GM23338 (cell line): Measurements from ENCODE around the gene OOSP2. TPM values are rescaled to one million over a fixed set of nuclear protein-coding genes. Genes with fewer than 3 reads are reported as not detected.

Experiments used
- ATAC-seq: fragments of 200-7000 bp; cut with Tn5 transposase; 3 replicates; pipeline ENCODE4 v1.9.1; 2020
- DNase-seq: peaks from one replicate; pipeline ENCODE4 v3.0.0-alpha.2; 2015; ENCODE audit warnings: low spot score
- H2AFZ ChIP-seq: fragments of 200-600 bp; sonication (generic); 2 replicates; pipeline ENCODE4 v1.8.0; 2016; ENCODE audit warnings: antibody characterized with exemption, mild to moderate bottlenecking, moderate library complexity
- H3F3A ChIP-seq: fragments of 200-600 bp; sonication (generic); replicated peaks from 2 replicates; pipeline ENCODE4 v1.8.0; 2017; ENCODE audit warnings: antibody characterized with exemption, mixed run types, low read depth
- H3K27ac ChIP-seq: fragments of 200-600 bp; sonication (generic); 2 replicates; pipeline ENCODE4 v1.6.1; 2016; ENCODE audit warnings: low read depth
- H3K27me3 ChIP-seq: fragments of 200-600 bp; sonication (generic); 2 replicates; pipeline ENCODE4 v1.8.0; 2016; ENCODE audit warnings: mild to moderate bottlenecking, mixed run types, moderate library complexity; ENCODE audit not compliant: insufficient read depth
- H3K36me3 ChIP-seq: fragments of 200-600 bp; sonication (generic); 2 replicates; pipeline ENCODE4 v1.8.0; 2016; ENCODE audit warnings: mild to moderate bottlenecking; ENCODE audit not compliant: insufficient read depth
- H3K4me1 ChIP-seq: fragments of 200-600 bp; sonication (generic); 2 replicates; pipeline ENCODE4 v1.8.0; 2016; ENCODE audit warnings: mild to moderate bottlenecking, moderate library complexity; ENCODE audit not compliant: insufficient read depth
- H3K4me2 ChIP-seq: fragments of 200-600 bp; sonication (generic); 2 replicates; pipeline ENCODE4 v1.7.1; 2017; ENCODE audit warnings: mixed run types
- H3K4me3 ChIP-seq: fragments of 200-600 bp; sonication (generic); 2 replicates; pipeline ENCODE4 v1.6.1; 2016; ENCODE audit warnings: mixed run types
- H3K79me2 ChIP-seq: fragments of 200-600 bp; sonication (generic); replicated peaks from 2 replicates; pipeline ENCODE4 v1.8.0; 2017; ENCODE audit warnings: mild to moderate bottlenecking; ENCODE audit not compliant: insufficient read depth
- H3K9me2 ChIP-seq: fragments of 200-600 bp; sonication (generic); 2 replicates; pipeline ENCODE4 v1.8.0; 2017; ENCODE audit not compliant: insufficient read depth
- H4K20me1 ChIP-seq: fragments of 200-600 bp; sonication (generic); replicated peaks from 2 replicates; pipeline ENCODE4 v1.8.0; 2017; ENCODE audit warnings: mild to moderate bottlenecking; ENCODE audit not compliant: insufficient read depth
- H3K27ac Mint-ChIP-seq: 2 replicates; pipeline ENCODE4 v1.8.0; 2020; ENCODE audit warnings: inconsistent platforms, mild to moderate bottlenecking, moderate library complexity, mixed read lengths
- H3K27me3 Mint-ChIP-seq: 3 replicates; pipeline ENCODE4 v1.8.0; 2022; ENCODE audit warnings: low read depth, mild to moderate bottlenecking, moderate library complexity, mixed read lengths, inconsistent platforms; ENCODE audit not compliant: insufficient read depth, poor library complexity
- H3K36me3 Mint-ChIP-seq: 3 replicates; pipeline ENCODE4 v1.8.0; 2021; ENCODE audit warnings: low read depth, mild to moderate bottlenecking, inconsistent platforms, moderate library complexity, mixed read lengths
- H3K4me1 Mint-ChIP-seq: 3 replicates; pipeline ENCODE4 v1.8.0; 2020; ENCODE audit warnings: mild to moderate bottlenecking, inconsistent platforms, mixed read lengths
- H3K4me3 Mint-ChIP-seq: 3 replicates; pipeline ENCODE4 v1.8.0; 2021; ENCODE audit warnings: moderate library complexity, mild to moderate bottlenecking, inconsistent platforms, mixed read lengths
- H3K9me3 Mint-ChIP-seq: 3 replicates; pipeline ENCODE4 v1.8.0; 2020; ENCODE audit warnings: moderate library complexity, mild to moderate bottlenecking, inconsistent platforms, mixed read lengths
- CREB1 ChIP-seq: fragments of 250-450 bp; sonication (Bioruptor Pico); IDR thresholded peaks from 2 replicates; pipeline ENCODE4 v1.5.0; 2020; ENCODE audit warnings: low read depth, mild to moderate bottlenecking, moderate library complexity
- POLR2AphosphoS5 ChIP-seq: IDR thresholded peaks from 2 replicates; pipeline ENCODE4 v1.6.1; 2016; ENCODE audit warnings: antibody characterized with exemption, low read depth
- STAT1 ChIP-seq: IDR thresholded peaks from one replicate; pipeline ENCODE4 v1.6.1; 2016; ENCODE audit warnings: antibody characterized with exemption; ENCODE audit not compliant: unreplicated experiment
- ZNF114 ChIP-seq: fragments of 250-450 bp; sonication (Bioruptor Pico); IDR thresholded peaks from 2 replicates; pipeline ENCODE4 v1.5.0; 2020; ENCODE audit warnings: mild to moderate bottlenecking, moderate library complexity
- ZNF331 ChIP-seq: fragments of 250-450 bp; sonication (Bioruptor Pico); IDR thresholded peaks from 2 replicates; pipeline ENCODE4 v1.5.0; 2020; ENCODE audit warnings: low read depth, mild to moderate bottlenecking, moderate library complexity
- polyA plus RNA-seq: library from polyadenylated mRNA; unstranded; fragments of >200 nt; fragmentation: Nextera tagmentation; extraction: Ambion mirVana; gene quantifications from 2 replicates; pipeline ENCODE4 v1.2.1, GENCODE V29; 2016
- total RNA-seq: library from RNA; depleted of rRNA; stranded (reverse); fragments of >200 nt; shearing (Covaris generic); gene quantifications from 2 replicates; pipeline ENCODE4 v1.2.3, GENCODE V29; 2014
- TF ChIP-seq, protein P1 (sequence below): IDR thresholded peaks from 2 replicates; pipeline ENCODE4 v1.6.1; 2016; ENCODE audit warnings: antibody characterized with exemption
- TF ChIP-seq, protein P2 (sequence below), 2 experiments: fragments of 200-600 bp in 1 of 2; sonication (generic) in 1 of 2; conservative IDR thresholded peaks; 2 replicates each; pipeline versions ENCODE4 v1.5.1 to v1.6.1; 2016 to 2017; ENCODE audit warnings: antibody characterized with exemption in 2 of 2, low read depth in 2 of 2, mild to moderate bottlenecking in 2 of 2, moderate library complexity in 1 of 2
- TF ChIP-seq, protein P3 (sequence below): IDR thresholded peaks from one replicate; pipeline ENCODE4 v1.6.1; 2018; ENCODE audit warnings: antibody characterized with exemption; ENCODE audit not compliant: unreplicated experiment

Gene OOSP2
- total and polyA plus RNA-seq, 2 experiments from 2014 or later, result not detected

DNA sequence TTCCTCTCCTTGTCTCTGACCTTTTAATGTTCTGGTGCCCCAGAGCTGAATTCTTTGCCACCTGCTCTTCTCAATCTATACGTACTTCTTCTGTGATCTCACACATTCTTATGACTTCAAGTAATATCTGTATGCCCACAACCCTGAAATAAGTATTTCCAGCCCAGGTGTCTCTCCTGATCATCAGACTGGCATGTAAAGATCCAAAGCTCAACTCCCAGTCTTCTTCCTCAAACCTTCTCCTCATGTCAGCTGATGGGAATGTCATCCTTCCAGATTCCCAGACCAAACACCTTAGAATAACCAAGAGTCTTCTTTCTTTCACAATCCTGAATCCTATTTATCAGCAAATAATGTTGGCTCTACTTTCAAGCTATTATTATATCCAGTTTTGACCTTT lies 25.6 kb downstream of the OOSP2 start:
- H4K20me1 ChIP-seq, result no peaks in the 10 kb centered on the region
- H3K36me3 ChIP-seq, result no peaks in the 10 kb centered on the region
- no peaks in the 10 kb centered on the region for H3F3A ChIP-seq
- H3K9me2 ChIP-seq, result peaks cover 4% of the 10 kb centered on the region; the same call in 1 of the 2 replicates
- H2AFZ ChIP-seq, result no peak overlapping the region
- no peak overlapping the region for H3K4me2 ChIP-seq
- Mint-ChIP-seq H3K4me1 (no peaks in the 10 kb centered on the region), H3K36me3 (no peaks in the 10 kb centered on the region), H3K9me3 (no peaks in the 10 kb centered on the region), H3K27ac (no peak overlapping the region), H3K27me3 (peaks cover 2% of the 10 kb centered on the region), H3K4me3 (no peak overlapping the region)
- H3K27ac ChIP-seq, result no peak overlapping the region
- no peaks in the 10 kb centered on the region for H3K4me1 ChIP-seq
- DNase-seq (no peak), ATAC-seq (no peak)
- H3K79me2 ChIP-seq, result no peaks in the 10 kb centered on the region
- H3K27me3 ChIP-seq, result no peaks in the 10 kb centered on the region
- no peak overlapping the region for H3K4me3 ChIP-seq
- TF ChIP-seq, protein P1, sequence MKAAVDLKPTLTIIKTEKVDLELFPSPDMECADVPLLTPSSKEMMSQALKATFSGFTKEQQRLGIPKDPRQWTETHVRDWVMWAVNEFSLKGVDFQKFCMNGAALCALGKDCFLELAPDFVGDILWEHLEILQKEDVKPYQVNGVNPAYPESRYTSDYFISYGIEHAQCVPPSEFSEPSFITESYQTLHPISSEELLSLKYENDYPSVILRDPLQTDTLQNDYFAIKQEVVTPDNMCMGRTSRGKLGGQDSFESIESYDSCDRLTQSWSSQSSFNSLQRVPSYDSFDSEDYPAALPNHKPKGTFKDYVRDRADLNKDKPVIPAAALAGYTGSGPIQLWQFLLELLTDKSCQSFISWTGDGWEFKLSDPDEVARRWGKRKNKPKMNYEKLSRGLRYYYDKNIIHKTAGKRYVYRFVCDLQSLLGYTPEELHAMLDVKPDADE, result no peak
- TF ChIP-seq, protein P2, sequence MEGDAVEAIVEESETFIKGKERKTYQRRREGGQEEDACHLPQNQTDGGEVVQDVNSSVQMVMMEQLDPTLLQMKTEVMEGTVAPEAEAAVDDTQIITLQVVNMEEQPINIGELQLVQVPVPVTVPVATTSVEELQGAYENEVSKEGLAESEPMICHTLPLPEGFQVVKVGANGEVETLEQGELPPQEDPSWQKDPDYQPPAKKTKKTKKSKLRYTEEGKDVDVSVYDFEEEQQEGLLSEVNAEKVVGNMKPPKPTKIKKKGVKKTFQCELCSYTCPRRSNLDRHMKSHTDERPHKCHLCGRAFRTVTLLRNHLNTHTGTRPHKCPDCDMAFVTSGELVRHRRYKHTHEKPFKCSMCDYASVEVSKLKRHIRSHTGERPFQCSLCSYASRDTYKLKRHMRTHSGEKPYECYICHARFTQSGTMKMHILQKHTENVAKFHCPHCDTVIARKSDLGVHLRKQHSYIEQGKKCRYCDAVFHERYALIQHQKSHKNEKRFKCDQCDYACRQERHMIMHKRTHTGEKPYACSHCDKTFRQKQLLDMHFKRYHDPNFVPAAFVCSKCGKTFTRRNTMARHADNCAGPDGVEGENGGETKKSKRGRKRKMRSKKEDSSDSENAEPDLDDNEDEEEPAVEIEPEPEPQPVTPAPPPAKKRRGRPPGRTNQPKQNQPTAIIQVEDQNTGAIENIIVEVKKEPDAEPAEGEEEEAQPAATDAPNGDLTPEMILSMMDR (conservative IDR thresholded peaks at IDR 0.05; ENCODE audit: low read depth in 2 of 2), result no peak
- TF ChIP-seq POLR2AphosphoS5 (no peak), ZNF114 (no peak)

DNA sequence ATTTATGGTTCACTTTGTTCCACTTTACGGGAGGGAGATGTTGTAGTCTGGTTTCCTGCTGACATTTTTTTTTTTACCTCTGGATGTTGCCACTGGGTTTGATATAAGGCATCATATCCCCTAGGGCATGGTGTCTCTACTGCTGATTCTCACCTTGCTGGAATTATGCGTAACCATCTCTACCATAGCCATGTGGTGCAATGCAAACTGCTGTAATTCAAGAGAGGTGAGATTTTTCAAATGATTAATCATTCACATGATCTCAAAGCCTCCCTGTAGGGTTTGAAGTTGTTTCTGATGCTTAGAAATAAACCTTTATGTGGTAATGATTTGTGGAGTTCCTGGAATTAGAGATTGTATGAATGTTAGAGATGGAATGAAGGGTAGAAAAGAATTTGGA lies 29.2 kb downstream of the OOSP2 start:
- Mint-ChIP-seq H3K36me3 (peaks cover 13% of the 10 kb centered on the region; the same call in 2 of the 3 replicates), H3K9me3 (peaks cover 17% of the 10 kb centered on the region), H3K27ac (no peak overlapping the region), H3K4me3 (no peak overlapping the region), H3K4me1 (no peaks in the 10 kb centered on the region), H3K27me3 (peaks cover 8% of the 10 kb centered on the region)
- no peak overlapping the region for H3K27ac ChIP-seq
- H3K4me1 ChIP-seq, result no peaks in the 10 kb centered on the region
- DNase-seq (no peak), ATAC-seq (no peak)
- no peak overlapping the region for H2AFZ ChIP-seq
- no peaks in the 10 kb centered on the region for H4K20me1 ChIP-seq
- H3F3A ChIP-seq, result no peaks in the 10 kb centered on the region
- no peaks in the 10 kb centered on the region for H3K36me3 ChIP-seq
- H3K79me2 ChIP-seq, result no peaks in the 10 kb centered on the region
- H3K27me3 ChIP-seq, result no peaks in the 10 kb centered on the region
- no peak overlapping the region for H3K4me2 ChIP-seq
- H3K4me3 ChIP-seq, result no peak overlapping the region
- H3K9me2 ChIP-seq, result peaks cover 4% of the 10 kb centered on the region; the same call in 1 of the 2 replicates
- TF ChIP-seq, protein P1, result no peak
- no peak for TF ChIP-seq CREB1 (CRISPR knock-in tag)
- no peak for TF ChIP-seq STAT1
- TF ChIP-seq ZNF331 (CRISPR knock-in tag), result no peak
- TF ChIP-seq, protein P3, sequence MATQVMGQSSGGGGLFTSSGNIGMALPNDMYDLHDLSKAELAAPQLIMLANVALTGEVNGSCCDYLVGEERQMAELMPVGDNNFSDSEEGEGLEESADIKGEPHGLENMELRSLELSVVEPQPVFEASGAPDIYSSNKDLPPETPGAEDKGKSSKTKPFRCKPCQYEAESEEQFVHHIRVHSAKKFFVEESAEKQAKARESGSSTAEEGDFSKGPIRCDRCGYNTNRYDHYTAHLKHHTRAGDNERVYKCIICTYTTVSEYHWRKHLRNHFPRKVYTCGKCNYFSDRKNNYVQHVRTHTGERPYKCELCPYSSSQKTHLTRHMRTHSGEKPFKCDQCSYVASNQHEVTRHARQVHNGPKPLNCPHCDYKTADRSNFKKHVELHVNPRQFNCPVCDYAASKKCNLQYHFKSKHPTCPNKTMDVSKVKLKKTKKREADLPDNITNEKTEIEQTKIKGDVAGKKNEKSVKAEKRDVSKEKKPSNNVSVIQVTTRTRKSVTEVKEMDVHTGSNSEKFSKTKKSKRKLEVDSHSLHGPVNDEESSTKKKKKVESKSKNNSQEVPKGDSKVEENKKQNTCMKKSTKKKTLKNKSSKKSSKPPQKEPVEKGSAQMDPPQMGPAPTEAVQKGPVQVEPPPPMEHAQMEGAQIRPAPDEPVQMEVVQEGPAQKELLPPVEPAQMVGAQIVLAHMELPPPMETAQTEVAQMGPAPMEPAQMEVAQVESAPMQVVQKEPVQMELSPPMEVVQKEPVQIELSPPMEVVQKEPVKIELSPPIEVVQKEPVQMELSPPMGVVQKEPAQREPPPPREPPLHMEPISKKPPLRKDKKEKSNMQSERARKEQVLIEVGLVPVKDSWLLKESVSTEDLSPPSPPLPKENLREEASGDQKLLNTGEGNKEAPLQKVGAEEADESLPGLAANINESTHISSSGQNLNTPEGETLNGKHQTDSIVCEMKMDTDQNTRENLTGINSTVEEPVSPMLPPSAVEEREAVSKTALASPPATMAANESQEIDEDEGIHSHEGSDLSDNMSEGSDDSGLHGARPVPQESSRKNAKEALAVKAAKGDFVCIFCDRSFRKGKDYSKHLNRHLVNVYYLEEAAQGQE, result no peak
